GM12878 (cell line): Measurements from ENCODE around the gene KIAA2012. TPM values are rescaled to one million over a fixed set of nuclear protein-coding genes. Genes with fewer than 3 reads are reported as not detected.

Experiments
- ATAC-seq: fragments of 200-7000 bp; cut with Tn5 transposase; 3 replicates; pipeline ENCODE4 v1.9.1; 2020; ENCODE audit warnings: mild to moderate bottlenecking, moderate library complexity
- BruUV-seq: library from RNA; stranded (reverse); fragments of 400-500 nt; replicated peaks from 2 replicates; lab custom pipeline; 2021; lab: Mats Ljungman, UMichigan
- CTCF ChIA-PET: fragments of 300-600 bp; sonication (Branson Sonifier 250); formaldehyde crosslinking; extraction: SDS; loops from one replicate; lab custom pipeline; 2021; ENCODE audit warnings: inconsistent platforms; lab: Yijun Ruan, JAX
- POLR2A ChIA-PET: fragments of 350-600 bp; formaldehyde crosslinking; extraction: SDS; loops from one replicate; lab custom pipeline; 2021; ENCODE audit warnings: inconsistent platforms; lab: Charles Lee
- RAD21 ChIA-PET: fragments of 300-600 bp; sonication (Branson Sonifier 250); formaldehyde crosslinking; loops from one replicate; lab custom pipeline; 2023; ENCODE audit warnings: antibody characterized with exemption; ENCODE audit not compliant: unreplicated experiment; lab: Charles Lee
- SMC1A ChIA-PET: fragments of 300-600 bp; sonication (Branson Sonifier 250); formaldehyde crosslinking; loops from one replicate; lab custom pipeline; 2023; ENCODE audit not compliant: unreplicated experiment, uncharacterized antibody; lab: Charles Lee
- DNase-seq: peaks from one replicate; pipeline ENCODE4 v3.0.0-alpha.2; 2011; ENCODE audit warnings: low read depth, low spot score
- FAIRE-seq: peaks from 3 replicates; lab custom pipeline; 2011; peaks lifted over from hg19 to GRCh38; lab: Jason Lieb, UNC
- H2AFZ ChIP-seq: 2 replicates; pipeline ENCODE4 v1.6.0; 2011; ENCODE audit warnings: low read depth, low read length, control low read depth; ENCODE audit not compliant: control insufficient read depth
- H3K27ac ChIP-seq: 2 replicates; pipeline ENCODE4 v1.5.1; 2011; ENCODE audit warnings: control low read depth; ENCODE audit not compliant: control insufficient read depth, insufficient read depth
- H3K27me3 ChIP-seq, 2 experiments: replicated peaks in 1 of 2; 2 replicates each; pipeline versions ENCODE4 v1.6.0 to v1.6.1; 2011; ENCODE audit warnings: low read length in 1 of 2; ENCODE audit not compliant: control insufficient read depth in 2 of 2, insufficient read depth in 2 of 2
- H3K36me3 ChIP-seq, 2 experiments: 2 replicates each; pipeline ENCODE4 v1.5.1; 2011; ENCODE audit warnings: low read length in 1 of 2; ENCODE audit not compliant: control insufficient read depth in 2 of 2, insufficient read depth in 2 of 2
- H3K4me1 ChIP-seq: 2 replicates; pipeline ENCODE4 v1.6.1; 2011; ENCODE audit warnings: mild to moderate bottlenecking, low read length, moderate library complexity, mixed read lengths; ENCODE audit not compliant: control insufficient read depth, insufficient read depth
- H3K4me2 ChIP-seq: 2 replicates; pipeline ENCODE4 v1.6.0; 2011; ENCODE audit warnings: control low read depth; ENCODE audit not compliant: control insufficient read depth, insufficient read depth
- H3K4me3 ChIP-seq: fragments of 200-600 bp; sonication (generic); 2 replicates; pipeline ENCODE4 v1.5.1; 2016
- H3K79me2 ChIP-seq: 2 replicates; pipeline ENCODE4 v1.6.0; 2011; ENCODE audit warnings: low read length; ENCODE audit not compliant: control insufficient read depth, insufficient read depth
- H3K9ac ChIP-seq: 2 replicates; pipeline ENCODE4 v1.8.0; 2011; ENCODE audit warnings: low read length, control low read depth, mixed read lengths; ENCODE audit not compliant: control insufficient read depth, insufficient read depth
- H3K9me3 ChIP-seq: replicated peaks from 3 replicates; pipeline ENCODE4 v1.5.1; 2011; ENCODE audit warnings: mild to moderate bottlenecking, low read length; ENCODE audit not compliant: control insufficient read depth, insufficient read depth
- H4K20me1 ChIP-seq: 2 replicates; pipeline ENCODE4 v1.6.0; 2011; ENCODE audit not compliant: control insufficient read depth, insufficient read depth
- FOS ChIP-seq: IDR thresholded peaks from 3 replicates; pipeline ENCODE4 v1.6.1; 2011; ENCODE audit warnings: borderline replicate concordance; ENCODE audit not compliant: insufficient read length; ENCODE audit errors: extremely low read depth
- FOXM1 ChIP-seq: IDR thresholded peaks from 2 replicates; pipeline ENCODE4 v1.6.1; 2012; ENCODE audit warnings: low read depth, mild to moderate bottlenecking, inconsistent platforms, low read length, moderate library complexity
- GABPA ChIP-seq: IDR thresholded peaks from 2 replicates; pipeline ENCODE4 v1.6.1; 2014; ENCODE audit warnings: antibody characterized with exemption, low read depth, mild to moderate bottlenecking, inconsistent platforms
- HDGF ChIP-seq: fragments of 450-650 bp; IDR thresholded peaks from 2 replicates; pipeline ENCODE4 v1.6.1; 2016; ENCODE audit warnings: antibody characterized with exemption
- IKZF2 ChIP-seq, 2 experiments: fragments of 450-650 bp; IDR thresholded peaks; 2 replicates each; pipeline ENCODE4 v1.6.1; 2017; ENCODE audit warnings: mild to moderate bottlenecking in 2 of 2, moderate library complexity in 2 of 2
- SREBF2 ChIP-seq: IDR thresholded peaks from 2 replicates; pipeline ENCODE4 v1.6.1; 2012; ENCODE audit warnings: mild to moderate bottlenecking, low read length
- WGBS: methylation state at CpG from one replicate; pipeline ENCODE4 v1.1.6; 2016; ENCODE audit warnings: low lambda C conversion rate; ENCODE audit not compliant: insufficient replicate concordance, insufficient coverage; ENCODE audit errors: missing lambda C conversion rate; 5-methylcytosine and 5-hydroxymethylcytosine counted together
- in situ Hi-C: fragments of 300-500 bp; cut with MboI; formaldehyde crosslinking; loops from 9 replicates; pipeline ENCODE4 v1.14.3; 2018; ENCODE audit warnings: mixed read lengths
- intact Hi-C: fragments of 100-400 bp; cut with micrococcal nuclease; formaldehyde crosslinking; loops from one replicate; pipeline ENCODE4 v1.14.2; 2022; ENCODE audit not compliant: unreplicated experiment
- polyA plus RNA-seq, 11 experiments: library from polyadenylated mRNA; depleted of rRNA in 4 of 11; unstranded in 6 of 11; stranded (reverse) in 5 of 11; fragments of >200 nt; fragmentation: Nextera tagmentation in 4 of 11; fragmentation: Illumina TruSeq in 1 of 11; extraction: Ambion mirVana in 4 of 11; extraction: Trizol in 1 of 11; gene quantifications; 1 replicate in 1 of 11; 2 replicates in 10 of 11; pipeline versions ENCODE4 v1.2.1 to v1.2.3, GENCODE V29; 2011 to 2016; ENCODE audit warnings: inconsistent platforms in 2 of 11, missing spikeins in 2 of 11, low read depth in 1 of 11
- total RNA-seq, 4 experiments: library from RNA; depleted of rRNA in 3 of 4; stranded (reverse); fragments of >200 nt in 3 of 4; fragmentation: Illumina TruSeq in 1 of 4; extraction: Trizol in 1 of 4; gene quantifications; 2 replicates each; pipeline versions ENCODE4 v1.2.1 to v1.2.3, GENCODE V29; 2013 to 2021
- TF ChIP-seq, protein P1 (sequence below): fragments of 450-650 bp; IDR thresholded peaks from 2 replicates; pipeline ENCODE4 v1.6.1; 2017; ENCODE audit warnings: mild to moderate bottlenecking, low read depth, inconsistent platforms; ENCODE audit not compliant: poor library complexity, severe bottlenecking
- TF ChIP-seq, protein P2 (sequence below): IDR thresholded peaks from 2 replicates; pipeline ENCODE4 v1.6.1; 2011; ENCODE audit warnings: low read depth, mild to moderate bottlenecking, low read length, moderate library complexity, borderline replicate concordance; ENCODE audit errors: extremely low read depth
- TF ChIP-seq, protein P3 (sequence below): IDR thresholded peaks from 2 replicates; pipeline ENCODE4 v1.6.1; 2011; ENCODE audit warnings: borderline replicate concordance, low read depth, mild to moderate bottlenecking, moderate library complexity, mixed read lengths, low read length; ENCODE audit not compliant: insufficient read depth; ENCODE audit errors: extremely low read length
- TF ChIP-seq, protein P4 (sequence below): fragments of 450-650 bp; IDR thresholded peaks from 2 replicates; pipeline ENCODE4 v1.6.1; 2018; ENCODE audit warnings: borderline replicate concordance, mild to moderate bottlenecking; ENCODE audit not compliant: partially characterized antibody
- TF ChIP-seq, protein P5 (sequence below): fragments of 450-650 bp; IDR thresholded peaks from 2 replicates; pipeline ENCODE4 v1.6.1; 2016; ENCODE audit warnings: mild to moderate bottlenecking

The KIAA2012 gene
- total and polyA plus RNA-seq, 10 of the 15 experiments (the other 5 are each of a cell fraction or from before 2014, with no cell fraction given) = 0.03 TPM; not detected in 9

DNA sequence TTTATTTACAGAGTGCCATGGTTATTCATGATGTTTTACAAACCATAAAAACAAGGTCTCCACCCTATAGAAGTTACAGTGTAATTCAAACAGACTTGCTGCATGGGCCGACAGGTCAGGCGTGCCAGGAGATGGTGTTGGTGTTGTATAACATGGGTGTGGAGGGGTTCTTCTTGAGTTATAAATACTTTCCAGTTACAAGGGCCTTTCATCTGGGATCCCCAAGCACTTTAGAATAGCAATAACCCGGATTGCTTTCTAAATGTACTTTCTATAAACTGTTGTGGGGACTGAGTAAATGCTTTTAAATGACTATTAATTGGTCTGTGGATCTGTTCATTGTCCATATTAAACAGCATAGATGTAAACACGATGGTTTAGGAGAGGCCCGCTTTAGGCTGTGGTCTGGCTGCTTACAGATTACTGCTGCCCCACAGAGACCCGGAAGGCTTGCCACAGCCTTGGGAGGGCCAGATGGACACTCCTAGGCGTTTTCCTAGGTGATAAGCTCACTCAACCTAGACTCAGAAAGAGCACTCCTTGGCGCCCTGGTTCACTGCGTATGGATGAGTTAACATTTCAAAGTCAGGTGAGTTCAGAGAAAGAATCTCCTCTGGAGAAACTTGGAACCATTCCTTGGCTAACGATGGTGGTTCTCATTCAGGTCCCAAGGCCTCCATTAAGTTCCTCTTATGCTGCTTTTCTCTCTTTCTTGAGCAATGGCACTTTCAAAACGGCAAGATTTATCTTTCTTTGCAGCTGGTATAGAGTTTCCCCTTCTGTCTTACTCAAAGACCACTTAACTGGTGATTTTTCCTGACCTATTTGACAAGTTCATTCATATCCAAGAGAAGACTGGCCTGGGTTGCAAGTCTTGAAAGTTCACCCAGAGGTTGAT is 3.6 kb upstream of the KIAA2012 start (continued):
- TF ChIP-seq, protein P1, sequence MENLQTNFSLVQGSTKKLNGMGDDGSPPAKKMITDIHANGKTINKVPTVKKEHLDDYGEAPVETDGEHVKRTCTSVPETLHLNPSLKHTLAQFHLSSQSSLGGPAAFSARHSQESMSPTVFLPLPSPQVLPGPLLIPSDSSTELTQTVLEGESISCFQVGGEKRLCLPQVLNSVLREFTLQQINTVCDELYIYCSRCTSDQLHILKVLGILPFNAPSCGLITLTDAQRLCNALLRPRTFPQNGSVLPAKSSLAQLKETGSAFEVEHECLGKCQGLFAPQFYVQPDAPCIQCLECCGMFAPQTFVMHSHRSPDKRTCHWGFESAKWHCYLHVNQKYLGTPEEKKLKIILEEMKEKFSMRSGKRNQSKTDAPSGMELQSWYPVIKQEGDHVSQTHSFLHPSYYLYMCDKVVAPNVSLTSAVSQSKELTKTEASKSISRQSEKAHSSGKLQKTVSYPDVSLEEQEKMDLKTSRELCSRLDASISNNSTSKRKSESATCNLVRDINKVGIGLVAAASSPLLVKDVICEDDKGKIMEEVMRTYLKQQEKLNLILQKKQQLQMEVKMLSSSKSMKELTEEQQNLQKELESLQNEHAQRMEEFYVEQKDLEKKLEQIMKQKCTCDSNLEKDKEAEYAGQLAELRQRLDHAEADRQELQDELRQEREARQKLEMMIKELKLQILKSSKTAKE = no peak
- TF ChIP-seq GABPA (no peak), IKZF2 (IDR thresholded peaks at IDR 0.05) (no peak)
- TF ChIP-seq, protein P2, sequence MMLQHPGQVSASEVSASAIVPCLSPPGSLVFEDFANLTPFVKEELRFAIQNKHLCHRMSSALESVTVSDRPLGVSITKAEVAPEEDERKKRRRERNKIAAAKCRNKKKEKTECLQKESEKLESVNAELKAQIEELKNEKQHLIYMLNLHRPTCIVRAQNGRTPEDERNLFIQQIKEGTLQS = no peak

DNA sequence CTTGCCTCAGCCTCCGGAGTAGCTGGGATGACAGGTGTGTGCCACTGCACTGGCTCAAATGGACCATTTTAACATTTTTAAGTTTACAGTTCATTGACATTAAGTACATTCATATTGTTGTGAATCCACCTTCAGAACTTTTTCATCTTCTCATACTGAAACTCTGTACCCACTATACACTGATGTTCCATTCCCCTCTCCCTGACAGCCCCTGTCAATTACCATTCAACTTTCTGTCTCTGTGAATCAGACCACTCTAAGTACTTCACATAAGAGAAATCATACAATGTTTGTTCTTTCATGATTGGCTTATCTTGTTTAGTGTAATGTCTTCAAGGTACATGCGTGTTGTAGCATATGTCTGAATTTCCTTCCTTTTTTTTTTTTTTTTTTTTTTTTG is 1.9 kb upstream of the KIAA2012 start:
- Histone ChIP-seq H3K4me2 (no peak overlapping the region), H3K79me2 (no peaks in the 10 kb centered on the region), H2AFZ (no peak overlapping the region), H3K27me3 (peaks cover 0 to 2% of the 10 kb centered on the region in 2 experiments; a peak in 1 of 4 replicates), H3K9ac (no peak overlapping the region), H3K4me3 (no peak overlapping the region), H3K36me3 (no peaks in the 10 kb centered on the region), H3K27ac (no peak overlapping the region), H3K9me3 (no peaks in the 10 kb centered on the region), H4K20me1 (no peaks in the 10 kb centered on the region), H3K4me1 (0 out of 2 replicates have a peak, but pooled peaks cover 2% of the 10 kb centered on the region)
- ChIA-PET RAD21 (no interaction called here), CTCF (no interaction called here), SMC1A (no interaction called here), POLR2A (no interaction called here)
- no peak for TF ChIP-seq FOXM1
- no peak for TF ChIP-seq FOS
- TF ChIP-seq SREBF2 = no peak
- TF ChIP-seq, protein P3, sequence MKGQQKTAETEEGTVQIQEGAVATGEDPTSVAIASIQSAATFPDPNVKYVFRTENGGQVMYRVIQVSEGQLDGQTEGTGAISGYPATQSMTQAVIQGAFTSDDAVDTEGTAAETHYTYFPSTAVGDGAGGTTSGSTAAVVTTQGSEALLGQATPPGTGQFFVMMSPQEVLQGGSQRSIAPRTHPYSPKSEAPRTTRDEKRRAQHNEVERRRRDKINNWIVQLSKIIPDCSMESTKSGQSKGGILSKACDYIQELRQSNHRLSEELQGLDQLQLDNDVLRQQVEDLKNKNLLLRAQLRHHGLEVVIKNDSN = no peak
- no peak for TF ChIP-seq HDGF
- TF ChIP-seq, protein P4, sequence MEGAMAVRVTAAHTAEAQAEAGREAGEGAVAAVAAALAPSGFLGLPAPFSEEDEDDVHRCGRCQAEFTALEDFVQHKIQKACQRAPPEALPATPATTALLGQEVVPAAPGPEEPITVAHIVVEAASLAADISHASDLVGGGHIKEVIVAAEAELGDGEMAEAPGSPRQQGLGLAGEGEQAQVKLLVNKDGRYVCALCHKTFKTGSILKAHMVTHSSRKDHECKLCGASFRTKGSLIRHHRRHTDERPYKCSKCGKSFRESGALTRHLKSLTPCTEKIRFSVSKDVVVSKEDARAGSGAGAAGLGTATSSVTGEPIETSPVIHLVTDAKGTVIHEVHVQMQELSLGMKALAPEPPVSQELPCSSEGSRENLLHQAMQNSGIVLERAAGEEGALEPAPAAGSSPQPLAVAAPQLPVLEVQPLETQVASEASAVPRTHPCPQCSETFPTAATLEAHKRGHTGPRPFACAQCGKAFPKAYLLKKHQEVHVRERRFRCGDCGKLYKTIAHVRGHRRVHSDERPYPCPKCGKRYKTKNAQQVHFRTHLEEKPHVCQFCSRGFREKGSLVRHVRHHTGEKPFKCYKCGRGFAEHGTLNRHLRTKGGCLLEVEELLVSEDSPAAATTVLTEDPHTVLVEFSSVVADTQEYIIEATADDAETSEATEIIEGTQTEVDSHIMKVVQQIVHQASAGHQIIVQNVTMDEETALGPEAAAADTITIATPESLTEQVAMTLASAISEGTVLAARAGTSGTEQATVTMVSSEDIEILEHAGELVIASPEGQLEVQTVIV = no peak
- TF ChIP-seq, protein P5, sequence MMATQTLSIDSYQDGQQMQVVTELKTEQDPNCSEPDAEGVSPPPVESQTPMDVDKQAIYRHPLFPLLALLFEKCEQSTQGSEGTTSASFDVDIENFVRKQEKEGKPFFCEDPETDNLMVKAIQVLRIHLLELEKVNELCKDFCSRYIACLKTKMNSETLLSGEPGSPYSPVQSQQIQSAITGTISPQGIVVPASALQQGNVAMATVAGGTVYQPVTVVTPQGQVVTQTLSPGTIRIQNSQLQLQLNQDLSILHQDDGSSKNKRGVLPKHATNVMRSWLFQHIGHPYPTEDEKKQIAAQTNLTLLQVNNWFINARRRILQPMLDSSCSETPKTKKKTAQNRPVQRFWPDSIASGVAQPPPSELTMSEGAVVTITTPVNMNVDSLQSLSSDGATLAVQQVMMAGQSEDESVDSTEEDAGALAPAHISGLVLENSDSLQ = peak; percentile 62
- no peak for DNase-seq
- in situ Hi-C loops (no loop called here), intact Hi-C loops (no loop called here)
- FAIRE-seq = peak; percentile 41
- BruUV-seq = no TSS peak
- ATAC-seq = peak; percentile 71
- 100% methylated on average over 2 of the region's 2 CpGs for WGBS
